ENCODE measurements around the gene HCAR1. TPM values are rescaled to one million over a fixed set of nuclear protein-coding genes. Genes with fewer than 3 reads are reported as not detected.
"Not testable (repeated sequence)": the region's sequence is repeated elsewhere in the genome, so short reads cannot be mapped to it uniquely, and the experiment has no call there.

The HCAR1 gene, protein sequence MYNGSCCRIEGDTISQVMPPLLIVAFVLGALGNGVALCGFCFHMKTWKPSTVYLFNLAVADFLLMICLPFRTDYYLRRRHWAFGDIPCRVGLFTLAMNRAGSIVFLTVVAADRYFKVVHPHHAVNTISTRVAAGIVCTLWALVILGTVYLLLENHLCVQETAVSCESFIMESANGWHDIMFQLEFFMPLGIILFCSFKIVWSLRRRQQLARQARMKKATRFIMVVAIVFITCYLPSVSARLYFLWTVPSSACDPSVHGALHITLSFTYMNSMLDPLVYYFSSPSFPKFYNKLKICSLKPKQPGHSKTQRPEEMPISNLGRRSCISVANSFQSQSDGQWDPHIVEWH
- total RNA-seq, result under 1 TPM; 0.08 TPM

DNA sequence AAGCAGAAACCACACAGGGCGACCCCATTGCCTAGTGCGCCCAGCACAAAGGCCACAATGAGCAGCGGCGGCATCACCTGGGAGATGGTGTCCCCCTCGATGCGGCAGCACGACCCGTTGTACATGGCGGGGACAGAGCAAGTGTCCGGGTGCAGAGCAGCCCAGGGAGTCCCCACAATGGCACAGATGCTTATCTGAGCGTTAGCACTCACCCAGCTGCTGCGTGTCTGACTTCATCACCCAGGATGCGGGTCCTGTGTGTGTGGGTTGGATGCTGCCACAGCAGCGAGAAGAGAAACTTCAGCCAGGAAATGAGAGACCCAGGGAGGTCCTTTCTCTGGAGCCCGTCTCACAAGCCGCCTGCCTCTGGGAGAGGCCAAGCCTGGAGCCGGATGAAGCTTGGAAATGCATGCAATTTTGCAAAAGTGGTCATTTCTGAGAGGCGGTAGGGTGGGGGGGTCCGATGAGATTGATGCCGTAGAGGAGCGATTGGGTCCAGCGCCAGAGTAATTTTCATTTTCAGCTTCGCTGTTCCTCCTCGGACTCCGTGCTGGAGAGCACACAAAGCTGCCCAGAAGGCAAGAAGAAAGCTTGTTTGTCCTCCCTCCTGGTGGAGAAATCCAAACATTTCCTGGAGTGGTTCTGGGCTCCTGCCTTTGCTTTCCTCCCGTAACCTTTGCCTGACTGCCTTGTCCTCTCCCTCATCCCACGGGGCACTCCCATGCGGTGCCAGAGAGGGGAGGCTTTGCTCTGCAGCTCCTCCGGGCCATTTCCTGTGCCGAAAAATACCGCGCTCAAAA lies at the start of gene HCAR1:
Gene HCAR1, minus strand, starts transcription at position 630 of the 800 bp plus-strand sequence. Its CDS starts 505 bp downstream, at position 125.
- Mint-ChIP-seq H3K27me3 (ENCODE audit: low read depth) (no peaks in the 10 kb centered on the region), H3K9me3 (ENCODE audit: insufficient read depth) (no peaks in the 10 kb centered on the region), H3K36me3 (ENCODE audit: low read depth) (peaks cover 2% of the 10 kb centered on the region), H3K27ac (peak within 1 kb of the TSS; percentile 70), H3K4me3 (no peak within 1 kb of the TSS), H3K4me1 (ENCODE audit: low read depth) (peaks cover 66% of the 10 kb centered on the region)
- POLR2A ChIA-PET, result no interaction called here
- CTCF ChIA-PET, result interaction anchor here (0.7 kb wide), 1 partner anchor 22 kb away, joined by 5 read pairs; the partner anchor contains the start of gene DENR
- DNase-seq (peak; percentile 81), ATAC-seq (peak; percentile 74)

DNA sequence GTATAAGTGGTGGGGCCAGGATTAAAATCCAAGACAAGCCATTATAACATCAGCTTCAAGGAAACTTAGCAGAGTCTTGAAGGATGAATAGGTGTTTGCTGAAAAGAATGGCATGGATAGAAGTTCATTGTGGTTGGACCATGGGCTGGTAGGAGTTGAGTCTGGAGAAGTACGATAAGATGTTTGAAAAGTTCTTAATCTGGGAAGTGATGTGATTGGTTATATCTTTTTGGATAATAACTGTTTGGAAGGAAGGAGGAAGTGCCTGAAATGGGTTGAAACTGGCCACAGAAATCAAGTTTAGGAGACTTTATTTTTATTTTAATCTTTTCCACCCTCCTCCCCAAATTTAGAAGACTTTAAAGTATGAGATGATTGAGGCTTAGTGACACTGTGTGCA lies 26.9 kb upstream of the HCAR1 start:
- DNase-seq (no peak), ATAC-seq (no peak)
- Mint-ChIP-seq H3K27me3 (ENCODE audit: low read depth) (no peaks in the 10 kb centered on the region), H3K4me3 (no peak overlapping the region), H3K9me3 (ENCODE audit: insufficient read depth) (no peaks in the 10 kb centered on the region), H3K27ac (peak overlapping the region; percentile 3), H3K36me3 (ENCODE audit: low read depth) (peaks cover 62% of the 10 kb centered on the region), H3K4me1 (ENCODE audit: low read depth) (peaks cover 30% of the 10 kb centered on the region)
- POLR2A ChIA-PET, result no interaction called here
- CTCF ChIA-PET, result no interaction called here

DNA sequence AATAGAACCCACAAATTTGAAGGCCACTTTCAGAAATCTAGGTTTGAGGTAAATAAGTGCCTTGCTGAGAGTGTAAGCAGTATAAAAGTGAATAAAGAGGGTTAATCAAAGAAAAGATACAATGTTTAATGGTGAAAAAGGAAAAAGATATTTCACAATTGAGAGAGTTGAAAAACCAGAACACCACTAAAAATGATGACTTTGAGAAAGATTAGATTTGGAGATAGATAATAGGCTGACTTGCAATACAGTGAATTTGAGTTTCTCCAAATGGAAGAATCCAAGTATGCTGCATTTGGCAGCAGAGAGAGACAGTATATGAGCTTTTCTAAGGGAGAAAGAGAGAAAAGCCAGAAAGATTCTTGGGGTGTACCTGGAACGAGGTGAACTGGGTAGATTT lies 24.1 kb upstream of the HCAR1 start:
- Mint-ChIP-seq H3K4me1 (ENCODE audit: low read depth) (peaks cover 42% of the 10 kb centered on the region), H3K36me3 (ENCODE audit: low read depth) (peaks cover 53% of the 10 kb centered on the region), H3K27ac (no peak overlapping the region), H3K4me3 (no peak overlapping the region), H3K27me3 (ENCODE audit: low read depth) (no peaks in the 10 kb centered on the region), H3K9me3 (ENCODE audit: insufficient read depth) (no peaks in the 10 kb centered on the region)
- CTCF ChIA-PET, result no interaction called here
- POLR2A ChIA-PET, result no interaction called here
- ATAC-seq (no peak), DNase-seq (no peak)

DNA sequence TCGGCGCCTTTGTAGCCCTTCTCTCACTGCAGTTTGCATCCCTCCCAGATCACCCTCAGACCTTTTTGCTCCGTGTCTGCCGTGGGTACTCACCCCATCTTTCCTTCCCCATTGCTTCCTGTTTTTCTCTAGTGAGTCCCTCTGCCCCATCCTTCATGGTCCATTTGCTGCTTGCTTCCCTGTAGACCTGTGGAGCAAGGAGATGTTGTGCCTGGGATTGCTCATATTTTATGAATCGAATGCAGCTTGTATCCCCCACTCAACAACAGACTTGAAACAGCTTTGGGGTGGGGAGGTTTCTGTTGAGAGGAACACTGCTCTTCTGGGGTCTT lies 22.6 kb upstream of the HCAR1 start:
- H3K4me3 Mint-ChIP-seq, result peak overlapping the region; percentile 97
- peaks cover 45% of the 10 kb centered on the region for H3K36me3 Mint-ChIP-seq (ENCODE audit: low read depth)
- CTCF ChIA-PET, result interaction anchor here (0.8 to 3.2 kb wide), 10 partner anchors 8 to 353 kb away, joined by 3 to 18 read pairs (median 4); partner anchors contain the start of genes HCAR1 and ZCCHC8
- ATAC-seq (no peak), DNase-seq (no peak)
- H3K27ac Mint-ChIP-seq, result peak overlapping the region; percentile 97
- H3K9me3 Mint-ChIP-seq (ENCODE audit: insufficient read depth), result no peaks in the 10 kb centered on the region
- H3K27me3 Mint-ChIP-seq (ENCODE audit: low read depth), result no peaks in the 10 kb centered on the region
- H3K4me1 Mint-ChIP-seq (ENCODE audit: low read depth), result peaks cover 42% of the 10 kb centered on the region
- POLR2A ChIA-PET, result interaction anchor here (0.7 to 2.1 kb wide), 7 partner anchors 20 to 354 kb away, joined by 3 to 7 read pairs (median 4); partner anchors contain the start of genes CCDC62, KNTC1, RSRC2 and ZCCHC8

DNA sequence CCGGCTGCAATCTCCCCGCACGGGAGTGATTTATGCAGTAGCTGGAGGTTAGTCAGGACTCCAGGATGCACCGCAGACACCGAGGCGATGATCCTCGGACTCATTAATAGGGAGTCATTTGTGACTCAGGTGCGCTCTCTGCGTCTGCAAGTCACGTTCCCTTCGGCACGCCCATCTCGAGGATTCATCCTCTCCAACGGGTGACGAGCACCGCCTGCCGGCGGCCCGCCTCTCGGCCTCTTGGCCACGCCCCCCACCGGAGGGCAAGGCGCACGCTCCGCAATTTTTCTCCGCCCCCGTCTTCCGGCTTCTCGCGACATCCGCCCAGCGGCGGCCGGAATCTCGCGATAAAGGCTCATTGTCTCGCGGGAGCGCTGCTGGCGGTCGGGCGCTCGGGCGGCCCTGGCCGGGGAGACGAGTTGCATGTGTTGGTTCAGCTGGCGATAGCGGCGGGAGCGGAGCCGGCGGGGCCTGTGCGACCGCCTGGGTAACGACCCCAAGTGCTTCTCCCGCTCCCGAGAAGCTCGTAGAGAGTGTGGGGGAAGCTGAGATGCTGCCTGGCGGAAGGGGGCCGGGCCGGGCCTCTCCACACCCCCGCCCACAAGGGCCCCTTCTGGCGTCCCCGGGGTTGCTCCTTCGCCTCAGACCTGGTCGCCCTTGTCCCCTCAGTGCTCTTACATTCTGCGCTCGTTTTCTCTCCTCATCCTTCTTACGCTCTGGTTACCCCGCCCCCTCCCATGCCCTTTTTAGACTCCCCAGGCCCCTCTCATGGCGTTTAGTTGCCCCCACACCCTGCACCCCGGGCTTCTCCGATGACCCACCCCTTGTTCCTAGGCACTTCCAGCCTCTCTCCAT lies 22.0 kb upstream of the HCAR1 start, which contains the start of gene DENR:
Gene DENR, plus strand, starts transcription at position 361 of the 855 bp plus-strand sequence. CDS start 878 bp downstream, outside the sequence.
- Mint-ChIP-seq H3K4me3 (peak within 1 kb of the TSS; percentile 97), H3K9me3 (ENCODE audit: insufficient read depth) (no peaks in the 10 kb centered on the region), H3K36me3 (ENCODE audit: low read depth) (peaks cover 39% of the 10 kb centered on the region), H3K4me1 (ENCODE audit: low read depth) (peaks cover 42% of the 10 kb centered on the region), H3K27ac (peak within 1 kb of the TSS; percentile 97), H3K27me3 (ENCODE audit: low read depth) (no peaks in the 10 kb centered on the region)
- peak; percentile 99 for DNase-seq
- ChIA-PET POLR2A (interaction anchor here (0.6 to 2.1 kb wide), 8 partner anchors 21 to 353 kb away, joined by 3 to 7 read pairs (median 4); partner anchors contain the start of genes CCDC62, KNTC1 and RSRC2), CTCF (interaction anchor here (0.8 to 3.2 kb wide), 11 partner anchors 8 to 353 kb away, joined by 3 to 18 read pairs (median 4); partner anchors contain the start of genes HCAR1 and ZCCHC8)
- peak; percentile 96 for ATAC-seq

DNA sequence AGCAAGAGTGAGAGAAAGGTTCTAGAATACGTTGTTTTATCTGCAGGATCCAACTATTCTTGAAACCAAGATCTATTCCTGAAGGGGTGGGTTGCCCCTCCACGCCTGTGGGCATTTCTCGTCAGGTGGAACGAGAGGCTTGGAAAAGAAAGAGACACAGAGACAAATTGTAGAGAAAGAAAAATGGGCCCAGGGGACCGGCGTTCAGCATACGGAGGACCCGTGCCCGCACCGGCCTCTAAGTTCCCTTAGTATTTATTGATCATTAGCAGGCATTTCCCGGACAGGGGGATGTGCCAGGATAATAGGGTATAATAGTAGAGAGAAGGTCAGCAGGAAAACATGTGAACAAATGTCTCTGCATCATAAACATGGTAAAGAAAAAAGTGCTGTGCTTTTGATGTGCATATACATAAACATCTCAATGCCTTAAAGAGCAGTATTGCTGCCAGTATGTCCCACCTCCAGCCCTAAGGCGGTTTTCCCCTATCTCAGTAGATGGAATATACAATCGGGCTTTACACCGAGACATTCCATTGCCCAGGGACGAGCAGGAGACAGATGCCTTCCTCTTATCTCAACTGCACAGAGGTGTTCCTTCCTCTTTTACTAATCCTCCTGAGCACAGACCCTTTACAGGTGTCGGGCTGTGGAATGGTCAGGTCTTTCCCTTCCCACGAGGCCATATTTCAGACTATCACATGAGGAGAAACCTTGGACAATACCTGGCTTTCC lies 20.3 kb upstream of the HCAR1 start:
- CTCF ChIA-PET, result not testable (repeated sequence)

DNA sequence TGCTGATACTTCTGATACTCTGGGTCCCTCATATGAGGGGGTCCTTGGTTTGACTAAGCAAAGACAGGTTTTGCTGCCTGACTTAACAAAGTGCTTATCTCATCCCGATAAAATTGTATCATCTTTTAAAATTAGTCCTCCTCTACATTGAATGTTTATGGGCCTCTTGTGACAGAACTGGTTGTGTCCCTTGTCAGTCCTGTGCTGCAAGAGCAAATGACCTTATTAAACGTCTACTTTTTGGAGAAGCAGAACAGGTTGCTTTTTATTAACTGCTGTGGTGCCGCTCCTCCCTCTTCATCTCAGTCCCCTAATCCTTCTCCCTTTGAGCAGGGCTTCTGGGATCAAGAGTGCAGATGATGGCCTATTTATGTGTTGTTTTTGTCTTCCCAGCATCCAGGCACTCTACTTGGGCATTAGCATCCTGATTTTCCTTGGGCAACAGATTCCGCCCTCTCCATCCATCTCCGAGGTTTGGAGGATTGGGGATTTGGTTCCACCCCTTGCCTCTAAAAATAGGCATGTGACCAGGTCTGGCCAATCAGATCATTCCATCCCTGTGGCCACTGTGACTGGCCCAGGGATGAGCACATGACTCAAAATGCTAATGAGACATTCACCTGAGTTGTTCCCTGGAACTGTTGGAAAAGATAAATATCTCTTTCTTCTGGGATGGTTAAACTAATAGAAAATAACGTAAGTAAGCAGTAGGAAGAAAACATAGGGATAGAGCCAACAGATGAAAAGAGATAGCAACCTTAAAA lies 19.1 kb upstream of the HCAR1 start:
- Mint-ChIP-seq H3K4me3 (no peak overlapping the region), H3K9me3 (ENCODE audit: insufficient read depth) (no peaks in the 10 kb centered on the region), H3K27ac (no peak overlapping the region), H3K27me3 (ENCODE audit: low read depth) (no peaks in the 10 kb centered on the region), H3K4me1 (ENCODE audit: low read depth) (peaks cover 25% of the 10 kb centered on the region), H3K36me3 (ENCODE audit: low read depth) (peaks cover 17% of the 10 kb centered on the region)
- ChIA-PET CTCF (no interaction called here), POLR2A (no interaction called here)
- no peak for DNase-seq
- no peak for ATAC-seq

More for the DNA sequence above, 20.3 kb upstream of the HCAR1 start:
- POLR2A ChIA-PET; H3K4me3 Mint-ChIP-seq; DNase-seq; ATAC-seq; H3K27me3 Mint-ChIP-seq (ENCODE audit: low read depth); H3K9me3 Mint-ChIP-seq (ENCODE audit: insufficient read depth): not testable (repeated sequence)
- peaks cover 26% of the 10 kb centered on the region for H3K36me3 Mint-ChIP-seq (ENCODE audit: low read depth)
- peak overlapping the region; percentile 65 for H3K27ac Mint-ChIP-seq
- H3K4me1 Mint-ChIP-seq (ENCODE audit: low read depth), result peaks cover 32% of the 10 kb centered on the region

DNA sequence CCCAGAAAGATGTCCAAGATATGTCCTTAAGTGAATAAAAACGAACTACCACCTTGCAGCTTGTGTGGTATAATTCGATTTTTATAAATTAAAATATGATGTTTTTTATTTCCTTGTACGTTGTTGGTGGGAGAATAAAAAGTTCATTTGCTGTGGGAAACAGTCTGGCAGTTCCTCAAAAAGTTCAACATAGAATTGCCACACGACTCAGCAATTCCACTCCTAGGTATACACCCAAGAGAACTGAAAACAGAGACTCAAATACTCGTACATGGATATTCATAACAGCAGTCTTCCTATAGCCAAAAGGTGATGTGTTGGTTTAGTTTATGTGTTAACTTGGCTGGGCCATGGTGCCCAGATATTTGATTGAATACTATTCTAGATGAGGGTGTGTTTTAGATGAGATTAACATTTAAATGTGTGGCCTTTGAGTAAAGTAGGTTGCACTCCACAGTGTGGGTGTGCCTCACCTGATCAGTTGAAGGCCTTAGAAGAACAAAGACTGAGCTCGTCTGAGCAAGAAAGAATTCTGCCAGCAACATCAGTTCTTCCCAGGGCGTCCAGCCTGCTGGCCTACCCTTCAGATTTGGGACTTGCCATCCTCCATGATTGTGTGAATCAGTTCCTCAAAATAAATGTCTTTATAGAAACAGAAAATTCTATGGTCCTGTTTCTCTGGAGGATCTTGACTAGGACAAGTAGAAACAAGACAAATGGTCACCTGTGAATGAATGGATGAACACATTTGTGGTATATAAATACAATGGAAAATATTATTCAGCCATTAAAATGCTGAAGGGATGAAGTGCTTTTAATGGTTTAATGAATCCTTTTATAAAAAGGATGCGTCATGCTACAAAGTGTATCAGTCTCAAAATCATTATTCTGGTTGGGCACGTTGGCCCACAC lies 16.8 kb upstream of the HCAR1 start:
- CTCF ChIA-PET, result no interaction called here
- POLR2A ChIA-PET, result no interaction called here
- Mint-ChIP-seq H3K4me1 (ENCODE audit: low read depth) (peaks cover 17% of the 10 kb centered on the region), H3K9me3 (ENCODE audit: insufficient read depth) (no peaks in the 10 kb centered on the region), H3K27me3 (ENCODE audit: low read depth) (no peaks in the 10 kb centered on the region), H3K27ac (no peak overlapping the region), H3K36me3 (ENCODE audit: low read depth) (no peaks in the 10 kb centered on the region), H3K4me3 (no peak overlapping the region)
- ATAC-seq, result no peak
- no peak for DNase-seq

DNA sequence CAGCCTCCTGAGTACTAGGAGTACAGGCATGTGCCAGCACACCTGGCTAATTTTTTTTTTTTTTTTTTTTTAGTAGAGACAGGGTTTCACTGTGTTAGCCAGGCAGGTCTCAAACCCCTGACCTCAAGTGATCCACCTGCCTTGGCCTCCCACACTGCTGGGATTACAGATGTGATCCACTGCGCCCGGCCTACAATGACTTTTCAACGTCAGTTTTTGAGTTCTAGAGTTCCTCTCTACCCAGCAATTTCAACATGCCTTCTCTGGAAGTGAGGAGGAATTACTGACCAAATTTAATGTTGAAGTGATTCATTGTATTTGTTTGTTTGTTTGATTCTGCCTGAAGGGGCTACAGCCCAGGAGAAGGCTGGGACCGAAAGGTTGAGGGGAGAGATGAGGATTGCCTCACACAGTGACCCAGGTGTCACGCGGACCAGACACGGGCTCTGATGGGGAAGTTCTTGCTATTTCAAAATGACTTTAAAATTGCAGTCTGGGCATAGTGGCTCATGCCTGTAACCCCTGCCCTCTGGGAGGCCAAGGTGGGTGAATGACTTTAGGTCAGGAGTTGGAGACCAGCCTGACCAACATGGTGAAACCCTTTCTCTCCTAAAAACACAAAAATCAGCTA lies 13.4 kb upstream of the HCAR1 start:
- DNase-seq (no peak), ATAC-seq (no peak)
- no peaks in the 10 kb centered on the region for H3K36me3 Mint-ChIP-seq (ENCODE audit: low read depth)
- peaks cover 7% of the 10 kb centered on the region for H3K4me1 Mint-ChIP-seq (ENCODE audit: low read depth)
- H3K9me3 Mint-ChIP-seq (ENCODE audit: insufficient read depth), result no peaks in the 10 kb centered on the region
- no peak overlapping the region for H3K4me3 Mint-ChIP-seq
- CTCF ChIA-PET, result no interaction called here
- POLR2A ChIA-PET, result no interaction called here
- H3K27ac Mint-ChIP-seq, result no peak overlapping the region
- no peaks in the 10 kb centered on the region for H3K27me3 Mint-ChIP-seq (ENCODE audit: low read depth)
